ENCODE measurements around the gene COL19A1. TPM values are rescaled to one million over a fixed set of nuclear protein-coding genes. Genes with fewer than 3 reads are reported as not detected.
"Not testable (repeated sequence)": the region's sequence is repeated elsewhere in the genome, so short reads cannot be mapped to it uniquely, and the experiment has no call there.

Gene COL19A1
- total RNA-seq, 2 experiments from 2014 or later: not detected

GRCh38 chr6:69942485-69942884, 76.1 kb downstream of the COL19A1 start:
- no peak overlapping the region for H3K4me3 Mint-ChIP-seq
- CTCF ChIA-PET: no interaction called here
- H3K36me3 Mint-ChIP-seq (ENCODE audit: low read depth): no peaks in the 10 kb centered on the region
- H3K9me3 Mint-ChIP-seq (ENCODE audit: insufficient read depth): no peaks in the 10 kb centered on the region
- H3K27ac Mint-ChIP-seq: no peak overlapping the region
- DNase-seq: no peak
- POLR2A ChIA-PET: no interaction called here
- no peaks in the 10 kb centered on the region for H3K4me1 Mint-ChIP-seq (ENCODE audit: low read depth)
- ATAC-seq: no peak
- peaks cover 12% of the 10 kb centered on the region for H3K27me3 Mint-ChIP-seq (ENCODE audit: low read depth)

GRCh38 chr6:69945192-69945591, 78.8 kb downstream of the COL19A1 start:
- Mint-ChIP-seq H3K4me3 (no peak overlapping the region), H3K27me3 (ENCODE audit: low read depth) (peaks cover 10% of the 10 kb centered on the region), H3K27ac (no peak overlapping the region), H3K36me3 (ENCODE audit: low read depth) (no peaks in the 10 kb centered on the region), H3K4me1 (ENCODE audit: low read depth) (no peaks in the 10 kb centered on the region), H3K9me3 (ENCODE audit: insufficient read depth) (no peaks in the 10 kb centered on the region)
- DNase-seq (no peak), ATAC-seq (no peak)
- ChIA-PET CTCF (interaction anchor here (0.9 kb wide), 1 partner anchor 148 kb away, joined by 3 read pairs; no protein-coding TSS in a partner anchor), POLR2A (no interaction called here)

DNA sequence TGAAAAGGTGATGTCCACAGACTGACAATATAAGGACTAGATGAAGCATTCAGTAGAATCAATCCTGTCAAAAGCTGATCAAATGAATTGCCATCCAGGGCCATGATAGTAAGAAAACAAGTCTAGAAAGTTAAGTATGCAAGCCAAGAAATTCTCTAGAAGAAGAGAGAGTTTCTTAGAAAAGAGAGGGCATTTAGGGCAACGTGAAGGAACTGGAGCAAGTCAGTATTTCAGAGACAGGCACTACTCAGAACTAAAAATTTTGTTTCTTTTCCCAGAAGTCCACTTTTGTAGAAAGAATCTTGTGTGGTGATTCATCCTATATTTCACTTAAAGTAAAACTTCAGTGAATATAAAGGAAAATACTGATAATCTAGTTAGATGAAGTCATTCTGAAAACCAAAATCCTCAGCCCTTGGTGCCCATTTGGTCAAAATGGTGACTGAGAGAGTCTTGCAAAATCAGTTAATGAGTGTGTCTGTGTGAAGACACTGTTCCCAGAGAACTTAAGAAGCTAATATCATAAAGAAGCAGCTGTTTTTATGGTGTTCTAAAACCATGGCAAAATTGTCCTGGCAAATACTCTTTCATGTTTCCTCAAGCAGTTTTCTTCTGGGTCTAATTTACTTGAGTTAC, 82.2 kb downstream of the COL19A1 start:
- no peak for ATAC-seq
- no peaks in the 10 kb centered on the region for H3K9me3 Mint-ChIP-seq (ENCODE audit: insufficient read depth)

DNA sequence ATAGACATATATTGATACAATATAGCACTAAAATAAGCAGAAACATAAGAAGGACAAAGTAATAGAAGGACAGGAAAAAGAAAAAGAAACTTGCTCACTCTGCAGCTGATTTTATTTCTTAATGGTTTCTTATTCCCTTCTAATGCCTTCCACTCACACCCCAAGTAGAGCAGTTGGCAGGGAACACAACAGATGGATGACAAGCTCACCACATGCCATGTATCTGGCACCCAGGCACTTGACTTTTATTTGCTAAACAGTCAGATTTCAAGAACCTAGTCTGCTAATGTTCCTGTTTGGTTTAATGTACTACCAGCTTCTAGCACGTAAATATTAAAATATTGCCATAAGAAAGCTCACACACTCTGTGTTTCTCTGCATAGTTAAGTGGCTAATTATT, 87.1 kb downstream of the COL19A1 start:
- H3K4me1 Mint-ChIP-seq (ENCODE audit: low read depth): no peaks in the 10 kb centered on the region
- POLR2A ChIA-PET: no interaction called here
- peaks cover 5% of the 10 kb centered on the region for H3K27me3 Mint-ChIP-seq (ENCODE audit: low read depth)
- DNase-seq: no peak
- no peaks in the 10 kb centered on the region for H3K36me3 Mint-ChIP-seq (ENCODE audit: low read depth)
- no peak for ATAC-seq
- H3K4me3 Mint-ChIP-seq: no peak overlapping the region
- no peaks in the 10 kb centered on the region for H3K9me3 Mint-ChIP-seq (ENCODE audit: insufficient read depth)
- H3K27ac Mint-ChIP-seq: no peak overlapping the region
- CTCF ChIA-PET: no interaction called here

More for the DNA sequence above, 82.2 kb downstream of the COL19A1 start:
- ChIA-PET POLR2A (no interaction called here), CTCF (no interaction called here)
- Mint-ChIP-seq H3K4me3 (no peak overlapping the region), H3K4me1 (ENCODE audit: low read depth) (no peaks in the 10 kb centered on the region), H3K27me3 (ENCODE audit: low read depth) (peaks cover 5% of the 10 kb centered on the region), H3K27ac (no peak overlapping the region), H3K36me3 (ENCODE audit: low read depth) (no peaks in the 10 kb centered on the region)
- no peak for DNase-seq

DNA sequence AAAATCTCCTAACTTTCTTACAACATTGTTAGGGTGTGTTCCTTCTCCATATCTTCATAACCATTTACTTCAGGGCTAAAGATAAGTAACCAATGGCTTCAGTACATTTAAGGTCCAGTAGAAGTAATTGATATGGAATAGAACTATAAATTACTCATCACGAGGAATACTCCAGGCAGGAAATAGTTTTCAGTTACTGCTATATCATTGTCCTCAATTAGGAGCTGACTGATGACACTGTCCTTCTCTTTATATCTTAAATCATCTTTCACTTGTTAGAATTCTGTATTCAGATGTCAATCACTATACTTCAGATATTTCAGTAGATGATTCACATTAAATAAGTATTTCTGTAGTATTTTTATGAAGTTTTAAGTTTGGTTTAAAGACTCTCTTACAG, 88.4 kb downstream of the COL19A1 start:
- Mint-ChIP-seq H3K4me1 (ENCODE audit: low read depth) (no peaks in the 10 kb centered on the region), H3K4me3 (no peak overlapping the region), H3K27ac (no peak overlapping the region), H3K27me3 (ENCODE audit: low read depth) (peaks cover 5% of the 10 kb centered on the region), H3K9me3 (ENCODE audit: insufficient read depth) (no peaks in the 10 kb centered on the region), H3K36me3 (ENCODE audit: low read depth) (no peaks in the 10 kb centered on the region)
- ATAC-seq (no peak), DNase-seq (no peak)
- ChIA-PET CTCF (no interaction called here), POLR2A (no interaction called here)

DNA sequence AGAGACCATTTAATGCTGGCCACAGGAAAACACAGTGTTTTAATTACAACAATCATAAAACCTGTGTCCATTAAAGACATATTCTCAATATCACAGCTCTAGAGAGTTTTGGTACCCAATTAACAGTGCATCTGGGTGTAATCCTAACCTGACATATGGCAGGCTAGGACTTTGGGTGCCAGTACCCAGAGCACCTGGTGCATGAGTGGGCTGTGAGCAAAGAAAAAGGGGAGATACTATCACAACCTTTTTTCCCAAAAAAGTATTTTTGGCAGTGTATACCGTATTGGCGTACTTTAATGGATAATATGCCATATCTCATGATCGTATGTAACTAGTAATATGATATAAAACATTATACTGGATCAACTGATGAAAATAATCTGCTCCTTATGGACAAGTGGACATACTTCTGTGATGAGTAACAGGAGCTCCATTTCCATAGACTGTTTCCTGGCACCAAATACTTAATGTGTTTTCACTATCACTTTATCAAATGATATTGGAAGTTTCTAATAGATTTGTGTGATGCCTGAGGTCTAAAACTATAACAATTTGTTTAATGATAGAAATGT, 91.7 kb downstream of the COL19A1 start:
- POLR2A ChIA-PET: interaction anchor here (0.5 kb wide), 1 partner anchor 109 kb away, joined by 4 read pairs; no protein-coding TSS in a partner anchor
- no peak overlapping the region for H3K4me3 Mint-ChIP-seq
- no peak for DNase-seq
- no peaks in the 10 kb centered on the region for H3K9me3 Mint-ChIP-seq (ENCODE audit: insufficient read depth)
- no peak for ATAC-seq
- peaks cover 7% of the 10 kb centered on the region for H3K27me3 Mint-ChIP-seq (ENCODE audit: low read depth)
- CTCF ChIA-PET: no interaction called here
- no peak overlapping the region for H3K27ac Mint-ChIP-seq
- no peaks in the 10 kb centered on the region for H3K4me1 Mint-ChIP-seq (ENCODE audit: low read depth)
- H3K36me3 Mint-ChIP-seq (ENCODE audit: low read depth): no peaks in the 10 kb centered on the region

GRCh38 chr6:69958978-69959377, 92.6 kb downstream of the COL19A1 start:
- Mint-ChIP-seq H3K27me3 (ENCODE audit: low read depth) (peaks cover 7% of the 10 kb centered on the region), H3K4me3 (no peak overlapping the region), H3K27ac (no peak overlapping the region), H3K4me1 (ENCODE audit: low read depth) (no peaks in the 10 kb centered on the region), H3K9me3 (ENCODE audit: insufficient read depth) (no peaks in the 10 kb centered on the region), H3K36me3 (ENCODE audit: low read depth) (no peaks in the 10 kb centered on the region)
- ChIA-PET POLR2A (no interaction called here), CTCF (no interaction called here)
- ATAC-seq: no peak
- DNase-seq: no peak

DNA sequence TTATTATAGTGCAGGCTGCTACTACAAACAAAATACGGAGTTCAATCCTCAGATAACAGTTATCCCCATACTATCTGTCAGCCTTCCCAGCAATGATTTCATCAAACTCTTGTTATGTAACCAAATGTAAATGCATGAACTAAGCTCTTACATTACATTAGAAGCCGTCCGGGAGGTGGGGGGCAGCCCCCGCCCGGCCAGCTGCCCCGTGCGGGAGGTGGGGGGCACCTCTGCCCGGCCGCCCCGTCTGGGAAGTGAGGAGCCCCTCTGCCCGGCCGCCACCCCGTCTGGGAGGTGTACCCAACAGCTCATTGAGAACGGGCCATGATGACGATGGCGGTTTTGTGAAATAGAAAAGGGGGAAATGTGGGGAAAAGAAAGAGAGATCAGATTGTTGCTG, 99.6 kb downstream of the COL19A1 start:
- CTCF ChIA-PET; H3K4me1 Mint-ChIP-seq (ENCODE audit: low read depth); H3K27me3 Mint-ChIP-seq (ENCODE audit: low read depth); ATAC-seq; H3K9me3 Mint-ChIP-seq (ENCODE audit: insufficient read depth); DNase-seq; H3K4me3 Mint-ChIP-seq; H3K27ac Mint-ChIP-seq; H3K36me3 Mint-ChIP-seq (ENCODE audit: low read depth); POLR2A ChIA-PET: not testable (repeated sequence)

- no peak for ATAC-seq
- POLR2A ChIA-PET: no interaction called here
- Mint-ChIP-seq H3K27me3 (ENCODE audit: low read depth) (peaks cover 2% of the 10 kb centered on the region), H3K36me3 (ENCODE audit: low read depth) (no peaks in the 10 kb centered on the region), H3K4me3 (no peak overlapping the region), H3K4me1 (ENCODE audit: low read depth) (no peaks in the 10 kb centered on the region), H3K27ac (no peak overlapping the region), H3K9me3 (ENCODE audit: insufficient read depth) (no peaks in the 10 kb centered on the region)
- CTCF ChIA-PET: no interaction called here
- DNase-seq: no peak
These were observed 106.8 kb downstream of the COL19A1 start for GRCh38 chr6:69973138-69973537.

GRCh38 chr6:69973763-69974162, 107.4 kb downstream of the COL19A1 start:
- no peak for DNase-seq
- peaks cover 2% of the 10 kb centered on the region for H3K27me3 Mint-ChIP-seq (ENCODE audit: low read depth)
- ATAC-seq: no peak
- H3K4me3 Mint-ChIP-seq: no peak overlapping the region
- POLR2A ChIA-PET: no interaction called here
- H3K36me3 Mint-ChIP-seq (ENCODE audit: low read depth): no peaks in the 10 kb centered on the region
- H3K4me1 Mint-ChIP-seq (ENCODE audit: low read depth): no peaks in the 10 kb centered on the region
- CTCF ChIA-PET: no interaction called here
- no peaks in the 10 kb centered on the region for H3K9me3 Mint-ChIP-seq (ENCODE audit: insufficient read depth)
- no peak overlapping the region for H3K27ac Mint-ChIP-seq

DNA sequence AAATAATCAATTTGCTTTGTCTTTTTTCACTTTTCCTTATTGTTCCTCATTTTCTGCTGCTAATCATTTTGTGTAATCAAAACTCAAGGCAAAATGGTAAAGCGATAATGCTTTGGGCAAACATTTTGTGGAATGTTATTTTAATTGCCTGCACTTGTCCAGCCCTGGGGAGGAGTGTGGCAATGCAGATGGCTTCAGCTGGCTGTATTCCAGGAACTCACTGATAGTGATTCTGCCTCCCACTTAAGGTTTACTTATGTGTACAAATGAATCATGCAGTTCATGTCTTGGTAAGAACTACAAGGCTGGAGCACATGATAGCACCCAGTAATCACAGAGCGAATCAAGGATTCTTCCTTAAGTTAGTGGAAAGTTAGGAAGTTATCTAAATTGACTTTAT, 107.8 kb downstream of the COL19A1 start:
- ChIA-PET POLR2A (no interaction called here), CTCF (no interaction called here)
- Mint-ChIP-seq H3K27me3 (ENCODE audit: low read depth) (peaks cover 2% of the 10 kb centered on the region), H3K4me3 (no peak overlapping the region), H3K27ac (no peak overlapping the region), H3K36me3 (ENCODE audit: low read depth) (no peaks in the 10 kb centered on the region), H3K9me3 (ENCODE audit: insufficient read depth) (no peaks in the 10 kb centered on the region), H3K4me1 (ENCODE audit: low read depth) (no peaks in the 10 kb centered on the region)
- DNase-seq (no peak), ATAC-seq (no peak)

- H3K4me1 Mint-ChIP-seq (ENCODE audit: low read depth): no peaks in the 10 kb centered on the region
- no peak for ATAC-seq
- no peak overlapping the region for H3K4me3 Mint-ChIP-seq
- CTCF ChIA-PET: no interaction called here
- POLR2A ChIA-PET: no interaction called here
- no peaks in the 10 kb centered on the region for H3K9me3 Mint-ChIP-seq (ENCODE audit: insufficient read depth)
- no peak for DNase-seq
- no peaks in the 10 kb centered on the region for H3K36me3 Mint-ChIP-seq (ENCODE audit: low read depth)
- H3K27ac Mint-ChIP-seq: no peak overlapping the region
- H3K27me3 Mint-ChIP-seq (ENCODE audit: low read depth): peaks cover 1% of the 10 kb centered on the region
These were observed 110.3 kb downstream of the COL19A1 start for GRCh38 chr6:69976591-69977090.

GRCh38 chr6:69980624-69981023, 114.3 kb downstream of the COL19A1 start:
- Mint-ChIP-seq H3K9me3 (ENCODE audit: insufficient read depth) (no peaks in the 10 kb centered on the region), H3K27me3 (ENCODE audit: low read depth) (no peaks in the 10 kb centered on the region), H3K36me3 (ENCODE audit: low read depth) (no peaks in the 10 kb centered on the region), H3K4me1 (ENCODE audit: low read depth) (no peaks in the 10 kb centered on the region), H3K27ac (no peak overlapping the region), H3K4me3 (no peak overlapping the region)
- POLR2A ChIA-PET: no interaction called here
- CTCF ChIA-PET: no interaction called here
- ATAC-seq (no peak), DNase-seq (no peak)
